Skeletal muscle satellite cell (primary cell): Measurements from ENCODE around the gene MXRA5.
"Not testable (repeated sequence)": the region's sequence is repeated elsewhere in the genome, so short reads cannot be mapped to it uniquely, and the experiment has no call there.

Experiments used
- H3K27me3 ChIP-seq: 2 replicates; pipeline ENCODE4 v1.7.0; 2013; ENCODE audit warnings: low read length; ENCODE audit not compliant: control insufficient read depth, insufficient read depth
- H3K36me3 ChIP-seq: 2 replicates; pipeline ENCODE4 v1.7.0; 2013; ENCODE audit warnings: mild to moderate bottlenecking, control low read depth, low read length; ENCODE audit not compliant: insufficient read depth
- H3K4me1 ChIP-seq: 2 replicates; pipeline ENCODE4 v1.7.0; 2013; ENCODE audit warnings: low read length; ENCODE audit not compliant: control insufficient read depth, insufficient read depth
- H3K4me2 ChIP-seq: 2 replicates; pipeline ENCODE4 v1.7.0; 2013; ENCODE audit warnings: mild to moderate bottlenecking, low read length
- H3K4me3 ChIP-seq: 2 replicates; pipeline ENCODE4 v1.7.0; 2013; ENCODE audit warnings: low read length
- H3K9ac ChIP-seq: 2 replicates; pipeline ENCODE4 v1.7.0; 2013; ENCODE audit warnings: mild to moderate bottlenecking, low read depth, low read length, moderate library complexity
- H3K9me3 ChIP-seq: replicated peaks from 2 replicates; pipeline ENCODE4 v1.7.0; 2013; ENCODE audit warnings: mild to moderate bottlenecking, control low read depth, low read length

MXRA5 gene

GRCh38 chrX:3374108-3374800 lies 27.8 kb upstream of the MXRA5 start:
- Histone ChIP-seq H3K36me3 (no peaks in the 10 kb centered on the region), H3K9ac (no peak overlapping the region), H3K9me3 (peaks cover under 1% of the 10 kb centered on the region), H3K4me1 (no peaks in the 10 kb centered on the region), H3K4me2 (no peak overlapping the region), H3K27me3 (no peaks in the 10 kb centered on the region), H3K4me3 (no peak overlapping the region)

GRCh38 chrX:3371163-3371562 lies 24.7 kb upstream of the MXRA5 start:
- no peak overlapping the region for H3K4me3 ChIP-seq
- peaks cover 3% of the 10 kb centered on the region for H3K9me3 ChIP-seq
- H3K4me2 ChIP-seq, result no peak overlapping the region
- H3K36me3 ChIP-seq, result no peaks in the 10 kb centered on the region
- H3K4me1 ChIP-seq, result no peaks in the 10 kb centered on the region
- H3K9ac ChIP-seq, result no peak overlapping the region
- H3K27me3 ChIP-seq, result no peaks in the 10 kb centered on the region

GRCh38 chrX:3370656-3371055 lies 24.2 kb upstream of the MXRA5 start:
- Histone ChIP-seq H3K4me3 (no peak overlapping the region), H3K9ac (no peak overlapping the region), H3K9me3 (peaks cover 3% of the 10 kb centered on the region), H3K4me2 (no peak overlapping the region), H3K27me3 (no peaks in the 10 kb centered on the region), H3K36me3 (no peaks in the 10 kb centered on the region), H3K4me1 (no peaks in the 10 kb centered on the region)

DNA sequence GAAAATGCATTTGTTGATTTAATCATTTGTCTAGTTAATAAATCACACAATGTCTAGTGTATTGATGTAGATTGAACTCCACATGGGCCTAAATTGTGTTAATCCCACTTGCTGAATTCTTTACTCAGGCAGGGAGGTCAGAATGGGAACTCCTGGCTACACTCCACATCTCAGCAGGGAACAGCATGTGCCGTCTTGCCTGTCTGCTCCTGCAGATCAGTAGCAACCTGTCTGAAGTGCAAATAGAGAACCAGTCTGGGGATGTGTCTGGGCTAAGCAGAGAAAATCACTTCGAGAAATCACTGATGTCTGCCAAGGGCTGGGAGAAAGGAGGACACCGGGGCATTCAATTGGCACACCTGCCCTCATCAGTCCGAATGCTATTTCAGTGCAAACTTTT lies 16.5 kb upstream of the MXRA5 start:
- H3K4me1 ChIP-seq, result no peaks in the 10 kb centered on the region
- no peaks in the 10 kb centered on the region for H3K9me3 ChIP-seq
- H3K9ac ChIP-seq, result no peak overlapping the region
- no peak overlapping the region for H3K4me2 ChIP-seq
- no peaks in the 10 kb centered on the region for H3K36me3 ChIP-seq
- H3K27me3 ChIP-seq, result no peaks in the 10 kb centered on the region
- no peak overlapping the region for H3K4me3 ChIP-seq

GRCh38 chrX:3360881-3361280 lies 14.4 kb upstream of the MXRA5 start:
- Histone ChIP-seq H3K4me3 (no peak overlapping the region), H3K27me3 (no peaks in the 10 kb centered on the region), H3K9ac (no peak overlapping the region), H3K36me3 (no peaks in the 10 kb centered on the region), H3K4me2 (no peak overlapping the region), H3K4me1 (no peaks in the 10 kb centered on the region), H3K9me3 (no peaks in the 10 kb centered on the region)

DNA sequence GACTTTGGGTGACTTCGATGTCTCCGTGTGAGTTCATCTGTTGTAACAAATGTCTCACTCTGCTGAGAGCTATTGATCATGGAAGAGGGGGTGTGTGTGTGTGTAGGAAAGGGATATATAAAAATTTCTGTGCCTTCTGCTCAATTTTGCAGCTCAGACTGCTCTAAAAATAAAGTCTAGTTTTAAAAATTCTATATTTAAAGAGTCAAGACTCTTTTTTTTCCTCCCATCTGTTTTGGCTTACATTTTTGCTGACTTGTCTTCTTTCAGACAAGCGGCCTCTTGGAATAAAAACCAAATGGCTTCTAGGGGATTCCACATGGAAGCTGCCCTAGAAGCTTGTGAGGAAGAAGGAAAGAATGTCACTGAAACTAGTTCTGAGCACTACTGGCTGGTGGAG lies 6.3 kb upstream of the MXRA5 start:
- H3K36me3 ChIP-seq, H3K4me2 ChIP-seq, H3K9me3 ChIP-seq, H3K4me3 ChIP-seq, H3K27me3 ChIP-seq, H3K4me1 ChIP-seq, H3K9ac ChIP-seq: not testable (repeated sequence)

DNA sequence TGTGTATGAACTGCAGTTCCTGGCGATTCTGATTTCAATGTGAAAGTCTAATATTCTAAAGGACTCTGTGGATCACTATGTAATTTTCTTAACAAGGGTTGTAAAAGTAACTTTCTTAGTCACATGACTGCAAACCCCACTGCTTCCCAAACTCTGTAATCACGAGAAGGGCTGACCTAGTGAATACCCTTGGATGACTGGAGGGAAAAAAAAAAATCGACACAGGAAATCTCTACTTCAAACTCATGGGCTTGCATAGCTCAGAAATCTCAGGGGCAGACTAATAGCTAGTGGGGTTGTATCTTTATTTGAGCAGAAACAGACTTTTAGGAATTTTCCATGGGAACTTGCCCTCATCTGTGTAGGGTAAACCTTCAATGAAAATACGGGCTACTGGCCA lies 4.8 kb upstream of the MXRA5 start:
- Histone ChIP-seq H3K9ac (no peak overlapping the region), H3K9me3 (peaks cover 4% of the 10 kb centered on the region), H3K27me3 (peaks cover under 1% of the 10 kb centered on the region)

GRCh38 chrX:3348191-3348590 lies 1.7 kb upstream of the MXRA5 start:
- no peaks in the 10 kb centered on the region for H3K36me3 ChIP-seq
- peaks cover 7% of the 10 kb centered on the region for H3K27me3 ChIP-seq
- H3K4me2 ChIP-seq, result no peak overlapping the region
- H3K9me3 ChIP-seq, result peaks cover 4% of the 10 kb centered on the region
- H3K4me3 ChIP-seq, result no peak overlapping the region
- H3K9ac ChIP-seq, result no peak overlapping the region
- no peaks in the 10 kb centered on the region for H3K4me1 ChIP-seq

More for the DNA sequence above, 4.8 kb upstream of the MXRA5 start:
- Histone ChIP-seq H3K4me3 (no peak overlapping the region), H3K36me3 (no peaks in the 10 kb centered on the region), H3K4me2 (no peak overlapping the region), H3K4me1 (no peaks in the 10 kb centered on the region)

DNA sequence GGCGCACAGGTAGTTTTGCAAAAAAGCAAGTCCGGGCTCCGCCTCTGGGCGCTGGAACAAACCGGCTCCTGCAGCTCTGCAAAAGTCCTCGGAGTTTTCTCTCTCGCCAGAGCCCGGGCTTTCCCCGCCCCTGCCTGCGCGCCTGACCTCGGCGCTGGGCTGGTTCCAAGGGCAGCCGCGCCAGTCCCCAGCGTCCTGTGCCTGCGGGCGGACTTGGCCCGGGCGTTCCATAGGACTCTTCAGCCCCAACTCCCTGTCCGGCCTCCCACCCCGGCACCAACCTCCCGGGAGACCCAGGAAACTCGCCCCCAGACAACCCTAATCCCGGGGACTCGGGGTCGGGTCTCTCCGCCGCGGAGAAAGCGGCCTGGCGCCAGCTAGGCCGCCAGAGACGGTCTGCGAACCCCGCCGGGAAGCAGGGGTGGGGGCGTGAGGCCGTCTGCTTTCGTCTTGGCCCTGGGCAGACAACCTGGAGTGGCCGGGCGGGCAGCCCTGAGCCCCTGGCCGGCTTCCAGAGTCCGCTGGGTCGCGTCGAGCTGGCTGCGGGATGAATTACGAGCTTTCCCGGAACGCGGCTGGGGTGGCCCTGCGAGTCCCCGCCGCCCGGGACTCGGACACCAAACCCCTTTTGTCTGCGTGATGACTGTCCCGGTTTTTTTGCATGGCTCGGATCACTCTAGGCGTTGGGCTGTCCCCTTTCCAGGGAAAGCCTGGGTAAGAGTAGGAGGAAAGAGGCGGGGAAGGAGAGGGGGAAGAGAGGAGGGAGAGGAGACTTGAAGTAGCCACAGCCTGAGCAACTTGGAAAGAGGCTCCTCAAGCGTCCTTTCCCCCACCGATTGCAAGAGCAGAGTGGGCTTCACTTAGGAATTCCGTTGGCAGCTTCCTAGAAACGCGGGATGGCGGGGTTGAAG lies 916 bp downstream of the MXRA5 start:
- H3K4me1 ChIP-seq, result no peaks in the 10 kb centered on the region
- peak overlapping the region; percentile 57 for H3K4me3 ChIP-seq
- H3K4me2 ChIP-seq, result peak overlapping the region; percentile 68
- H3K9me3 ChIP-seq, result peaks cover 4% of the 10 kb centered on the region
- no peaks in the 10 kb centered on the region for H3K36me3 ChIP-seq
- H3K27me3 ChIP-seq, result peaks cover 7% of the 10 kb centered on the region
- H3K9ac ChIP-seq, result peak overlapping the region; percentile 50

DNA sequence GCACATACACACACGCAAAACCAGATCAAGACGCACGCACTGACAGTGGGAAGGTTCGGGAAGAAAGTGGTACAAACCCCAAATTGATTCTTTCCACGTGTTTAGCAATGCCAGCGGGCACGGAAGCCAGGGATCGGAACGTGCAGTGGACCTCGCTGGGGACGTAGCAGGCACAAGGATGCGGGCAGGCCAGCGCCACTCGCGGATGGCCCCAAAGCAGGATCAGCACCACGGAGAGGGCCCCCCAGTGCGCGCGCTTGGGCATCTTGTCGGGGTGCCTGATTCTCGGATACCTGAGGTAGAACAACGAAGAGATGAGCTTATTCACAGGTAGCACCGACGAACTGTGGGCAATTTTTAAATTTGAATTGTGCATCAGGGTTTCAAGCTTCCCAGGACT lies 2.9 kb downstream of the MXRA5 start:
- H3K9me3 ChIP-seq, H3K4me3 ChIP-seq, H3K9ac ChIP-seq, H3K4me1 ChIP-seq, H3K36me3 ChIP-seq, H3K27me3 ChIP-seq, H3K4me2 ChIP-seq: not testable (repeated sequence)

GRCh38 chrX:3340016-3340415 lies 6.4 kb downstream of the MXRA5 start:
- Histone ChIP-seq H3K4me2 (no peak overlapping the region), H3K4me3 (no peak overlapping the region), H3K36me3 (no peaks in the 10 kb centered on the region), H3K9me3 (no peaks in the 10 kb centered on the region), H3K4me1 (no peaks in the 10 kb centered on the region), H3K27me3 (no peaks in the 10 kb centered on the region), H3K9ac (no peak overlapping the region)

GRCh38 chrX:3326681-3327080 lies 19.8 kb downstream of the MXRA5 start:
- H3K4me2 ChIP-seq, result no peak overlapping the region
- no peaks in the 10 kb centered on the region for H3K4me1 ChIP-seq
- peaks cover 6% of the 10 kb centered on the region for H3K9me3 ChIP-seq
- no peak overlapping the region for H3K9ac ChIP-seq
- H3K36me3 ChIP-seq, result no peaks in the 10 kb centered on the region
- H3K27me3 ChIP-seq, result no peaks in the 10 kb centered on the region
- no peak overlapping the region for H3K4me3 ChIP-seq
